HCT116 (cell line): Measurements from ENCODE around the gene RBM15B. TPM values are rescaled to one million over a fixed set of nuclear protein-coding genes. Genes with fewer than 3 reads are reported as not detected.

Experiments
- ATAC-seq: fragments of 200-7000 bp; cut with Tn5 transposase; 2 replicates; pipeline ENCODE4 v1.9.1; 2020; ENCODE audit warnings: mild to moderate bottlenecking, moderate library complexity
- BruUV-seq: library from RNA; stranded (reverse); fragments of 400-500 nt; replicated peaks from 2 replicates; lab custom pipeline; 2021; lab: Mats Ljungman, UMichigan
- CTCF ChIA-PET: fragments of 300-600 bp; sonication (Branson Sonifier 250); formaldehyde crosslinking; loops from one replicate; lab custom pipeline; 2021; ENCODE audit warnings: antibody characterized with exemption; lab: Charles Lee
- POLR2A ChIA-PET: fragments of 300-600, 350-600 bp; sonication (Branson Sonifier 250); formaldehyde crosslinking; loops from one replicate; lab custom pipeline; 2021; ENCODE audit warnings: antibody characterized with exemption; lab: Charles Lee
- RAD21 ChIA-PET, 2 experiments: fragments of 300-600 bp; sonication (Branson Sonifier 250); formaldehyde crosslinking; loops; one replicate each; lab custom pipeline; 2023; ENCODE audit warnings: low total read pairs in 2 of 2; ENCODE audit not compliant: uncharacterized antibody in 2 of 2, unreplicated experiment in 2 of 2, low non-redundant PET in 1 of 2; lab: Charles Lee
- DNase-seq: peaks from one replicate; pipeline ENCODE4 v3.0.0-alpha.2; 2010; ENCODE audit warnings: low read depth, low spot score
- H2AFZ ChIP-seq: fragments of 200-600 bp; shearing (Covaris generic), sonication (generic); 2 replicates; pipeline ENCODE4 v1.6.1; 2017; ENCODE audit warnings: low read depth, mixed run types, mixed read lengths, antibody characterized with exemption, low read length; ENCODE audit not compliant: poor library complexity, severe bottlenecking
- H3K27ac ChIP-seq: 2 replicates; pipeline ENCODE4 v1.5.1; 2012; ENCODE audit warnings: low read depth, low read length
- H3K27me3 ChIP-seq: fragments of 200-600 bp; sonication (generic); 2 replicates; pipeline ENCODE4 v1.6.1; 2016; ENCODE audit warnings: mixed run types, low read length, mixed read lengths; ENCODE audit not compliant: insufficient read depth
- H3K36me3 ChIP-seq, 2 experiments: fragments of 200-500 bp in 1 of 2; fragments of 200-600 bp in 1 of 2; sonication (Bioruptor generic) in 1 of 2; sonication (generic) in 1 of 2; 2 replicates each; pipeline versions ENCODE4 v1.5.1 to v1.6.1; 2014 to 2016; ENCODE audit warnings: low read length in 2 of 2, inconsistent platforms in 1 of 2, mixed read lengths in 1 of 2, mixed run types in 1 of 2; ENCODE audit not compliant: insufficient read depth in 2 of 2, control insufficient read depth in 1 of 2
- H3K4me1 ChIP-seq, 2 experiments: fragments of 200-600 bp in 1 of 2; sonication (generic) in 1 of 2; 2 replicates each; pipeline versions ENCODE4 v1.5.1 to v1.6.1; 2012 to 2017; ENCODE audit warnings: low read length in 2 of 2, inconsistent platforms in 1 of 2, mild to moderate bottlenecking in 1 of 2, mixed read lengths in 1 of 2, mixed run types in 1 of 2, moderate library complexity in 1 of 2; ENCODE audit not compliant: insufficient read depth in 2 of 2, control insufficient read depth in 1 of 2
- H3K4me2 ChIP-seq: fragments of 200-600 bp; sonication (generic); 2 replicates; pipeline ENCODE4 v1.6.1; 2017; ENCODE audit warnings: mixed run types, low read length, mixed read lengths
- H3K4me3 ChIP-seq, 2 experiments: fragments of 200-600 bp in 1 of 2; sonication (generic) in 1 of 2; replicated peaks in 1 of 2; 2 replicates each; pipeline ENCODE4 v1.5.1; 2011 to 2016; ENCODE audit warnings: low read length in 2 of 2, control low read depth in 1 of 2, low read depth in 1 of 2, mild to moderate bottlenecking in 1 of 2, mixed read lengths in 1 of 2, mixed run types in 1 of 2
- H3K79me2 ChIP-seq: fragments of 200-600 bp; sonication (generic); 2 replicates; pipeline ENCODE4 v1.6.1; 2017; ENCODE audit warnings: mild to moderate bottlenecking, mixed run types, low read length, moderate library complexity, mixed read lengths; ENCODE audit not compliant: insufficient read depth
- H3K9ac ChIP-seq: fragments of 200-600 bp; sonication (generic); 2 replicates; pipeline ENCODE4 v1.6.1; 2016; ENCODE audit warnings: low read length, mixed read lengths
- H3K9me2 ChIP-seq: fragments of 200-600 bp; sonication (generic), shearing (Covaris generic); 2 replicates; pipeline ENCODE4 v1.6.1; 2017; ENCODE audit warnings: mixed run types, mild to moderate bottlenecking, moderate library complexity; ENCODE audit not compliant: insufficient read depth
- H3K9me3 ChIP-seq, 2 experiments: fragments of 200-500 bp in 1 of 2; fragments of 200-600 bp in 1 of 2; sonication (Bioruptor generic) in 1 of 2; sonication (generic) in 1 of 2; 2 replicates each; pipeline ENCODE4 v1.6.1; 2014 to 2017; ENCODE audit warnings: low read length in 2 of 2, mixed read lengths in 2 of 2, inconsistent platforms in 1 of 2, low read depth in 1 of 2, mild to moderate bottlenecking in 1 of 2, mixed run types in 1 of 2, moderate library complexity in 1 of 2; ENCODE audit not compliant: control insufficient read depth in 1 of 2, insufficient read depth in 1 of 2
- H4K20me1 ChIP-seq: fragments of 200-600 bp; sonication (generic), shearing (Covaris generic); 2 replicates; pipeline ENCODE4 v1.6.1; 2017; ENCODE audit warnings: mixed run types, mild to moderate bottlenecking, moderate library complexity; ENCODE audit not compliant: insufficient read depth
- CEBPB ChIP-seq: IDR thresholded peaks from 2 replicates; pipeline ENCODE4 v1.6.1; 2012; ENCODE audit warnings: low read depth
- CTCF ChIP-seq, 3 experiments: fragments of 200-600 bp in 1 of 3; sonication (generic) in 1 of 3; IDR thresholded peaks in 2 of 3; conservative IDR thresholded peaks in 1 of 3; 2 replicates each; pipeline ENCODE4 v1.5.1; 2012 to 2017; ENCODE audit warnings: low read depth in 2 of 3, low read length in 2 of 3, antibody characterized with exemption in 1 of 3, borderline replicate concordance in 1 of 3, control low read depth in 1 of 3, mild to moderate bottlenecking in 1 of 3, mixed read lengths in 1 of 3, mixed run types in 1 of 3, moderate library complexity in 1 of 3; ENCODE audit not compliant: insufficient read depth in 1 of 3
- ELF1 ChIP-seq: IDR thresholded peaks from 2 replicates; pipeline ENCODE4 v1.6.1; 2012; ENCODE audit warnings: low read depth, borderline replicate concordance
- EZH2 ChIP-seq: fragments of 200-600 bp; sonication (generic); IDR thresholded peaks from 2 replicates; pipeline ENCODE4 v1.6.1; 2017; ENCODE audit warnings: antibody characterized with exemption, mixed run types
- EZH2phosphoT487 ChIP-seq: fragments of 200-600 bp; IDR thresholded peaks from 2 replicates; pipeline ENCODE4 v1.6.1; 2018; ENCODE audit warnings: antibody characterized with exemption, borderline replicate concordance
- SIN3A ChIP-seq: IDR thresholded peaks from 2 replicates; pipeline ENCODE4 v1.6.1; 2012; ENCODE audit warnings: low read depth
- SP1 ChIP-seq: IDR thresholded peaks from 2 replicates; pipeline ENCODE4 v1.6.1; 2012; ENCODE audit warnings: low read depth
- SRF ChIP-seq: IDR thresholded peaks from 2 replicates; pipeline ENCODE4 v1.6.1; 2012; ENCODE audit warnings: low read depth
- YY1 ChIP-seq: IDR thresholded peaks from 2 replicates; pipeline ENCODE4 v1.6.1; 2011; ENCODE audit warnings: low read length, low read depth, moderate library complexity, mild to moderate bottlenecking; ENCODE audit not compliant: insufficient replicate concordance; ENCODE audit errors: extremely low read depth
- ZNF274 ChIP-seq: fragments of 200-500 bp; sonication (Bioruptor generic); IDR thresholded peaks from 2 replicates; pipeline ENCODE4 v1.6.1; 2014; ENCODE audit warnings: mild to moderate bottlenecking, low read depth, low read length, inconsistent platforms
- intact Hi-C: fragments of 100-400 bp; cut with micrococcal nuclease; formaldehyde crosslinking; loops from 2 replicates; pipeline ENCODE4 v1.10.0; 2022
- total RNA-seq: library from RNA; stranded (reverse); gene quantifications from one replicate; pipeline ENCODE4 v1.2.1, GENCODE V29; 2021; ENCODE audit not compliant: unreplicated experiment
- TF ChIP-seq, protein P1 (sequence below): IDR thresholded peaks from 2 replicates; pipeline ENCODE4 v1.6.1; 2012

The RBM15B gene
- total RNA-seq, 1 experiment from 2014 or later = 24.1 TPM

- no peak overlapping the region for H3K9ac ChIP-seq
- BruUV-seq = no TSS peak
- peaks cover 11% of the 10 kb centered on the region; the same call in 1 of the 2 replicates for H3K79me2 ChIP-seq
- ChIA-PET CTCF (interaction anchor here (1.0 to 1.8 kb wide), 8 partner anchors 8 to 818 kb away, joined by 3 to 17 read pairs (median 5); no protein-coding TSS in a partner anchor), POLR2A (interaction anchor here (0.5 to 0.8 kb wide), 2 partner anchors 17 to 45 kb away, joined by 3 to 6 read pairs; no protein-coding TSS in a partner anchor)
- H3K9me2 ChIP-seq = no peaks in the 10 kb centered on the region
- no peak overlapping the region for H2AFZ ChIP-seq
- no peak for ATAC-seq
- H3K4me3 ChIP-seq = no peak overlapping the region
- H3K27ac ChIP-seq = no peak overlapping the region
- no peak overlapping the region for H3K4me2 ChIP-seq
- peaks cover 7 to 18% of the 10 kb centered on the region in 2 experiments; a peak in 3 of 4 replicates for H3K36me3 ChIP-seq
- intact Hi-C loops = loop anchor here (2.0 kb wide), 1 partner anchor 817 kb away; the partner anchor contains the start of gene MAPKAPK3
- TF ChIP-seq ELF1 (no peak), YY1 (no peak), SRF (no peak), SP1 (no peak), CTCF (IDR thresholded peaks at IDR 0.05 in 2 of 3, conservative IDR thresholded peaks at IDR 0.05 in 1 of 3; ENCODE audit: borderline replicate concordance in 1 of 3, insufficient read depth in 1 of 3, low read depth in 2 of 3, low read length in 2 of 3) (no peak), EZH2phosphoT487 (no peak), SIN3A (no peak), CEBPB (no peak), EZH2 (no peak), ZNF274 (no peak)
- TF ChIP-seq, protein P1, sequence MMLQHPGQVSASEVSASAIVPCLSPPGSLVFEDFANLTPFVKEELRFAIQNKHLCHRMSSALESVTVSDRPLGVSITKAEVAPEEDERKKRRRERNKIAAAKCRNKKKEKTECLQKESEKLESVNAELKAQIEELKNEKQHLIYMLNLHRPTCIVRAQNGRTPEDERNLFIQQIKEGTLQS = no peak
- TF ChIP-seq, all 23 proteins: peak for 0
- H3K9me3 ChIP-seq = no peaks in the 10 kb centered on the region
- peaks cover 4% of the 10 kb centered on the region; the same call in 1 of the 2 replicates for H4K20me1 ChIP-seq
- RAD21 ChIA-PET = no interaction called here
- H3K4me1 ChIP-seq = no peaks in the 10 kb centered on the region
- DNase-seq = no peak
- H3K27me3 ChIP-seq = no peaks in the 10 kb centered on the region
These were observed 43.0 kb downstream of the RBM15B start for GRCh38 chr3:51434110-51434509.
